Stimulated activated CD4-positive, alpha-beta T cell treated with anti-CD3 and anti-CD28 coated beads, Interleukin-12 subunit alpha, Interleukin-12 subunit beta, amount 100 ng/mL, for 4 hours (primary cell): ENCODE data around the gene ERN1.

Experiments used
- DNase-seq: peaks from one replicate; pipeline ENCODE4 v3.0.0-alpha.2; 2020

Gene ERN1

DNA sequence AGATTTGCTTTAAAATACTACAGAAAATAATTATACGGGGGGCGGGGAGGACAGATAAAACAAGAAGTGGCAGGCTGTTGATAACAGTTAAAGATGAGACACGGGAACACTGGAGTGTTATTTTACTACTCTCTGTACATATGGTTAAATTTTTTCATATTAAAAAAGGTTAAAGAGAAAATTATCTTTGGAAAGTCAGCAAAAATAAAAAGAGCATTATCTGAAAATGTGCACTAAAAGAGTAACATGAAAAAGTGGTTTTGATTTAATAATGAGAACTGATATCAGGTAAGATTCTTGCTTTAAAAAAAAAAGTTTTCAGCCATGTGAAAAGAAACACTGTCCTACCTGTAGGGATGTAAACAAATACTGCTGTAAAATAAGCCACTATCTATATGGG lies 46.9 kb downstream of the ERN1 start:
- no peak for DNase-seq

DNA sequence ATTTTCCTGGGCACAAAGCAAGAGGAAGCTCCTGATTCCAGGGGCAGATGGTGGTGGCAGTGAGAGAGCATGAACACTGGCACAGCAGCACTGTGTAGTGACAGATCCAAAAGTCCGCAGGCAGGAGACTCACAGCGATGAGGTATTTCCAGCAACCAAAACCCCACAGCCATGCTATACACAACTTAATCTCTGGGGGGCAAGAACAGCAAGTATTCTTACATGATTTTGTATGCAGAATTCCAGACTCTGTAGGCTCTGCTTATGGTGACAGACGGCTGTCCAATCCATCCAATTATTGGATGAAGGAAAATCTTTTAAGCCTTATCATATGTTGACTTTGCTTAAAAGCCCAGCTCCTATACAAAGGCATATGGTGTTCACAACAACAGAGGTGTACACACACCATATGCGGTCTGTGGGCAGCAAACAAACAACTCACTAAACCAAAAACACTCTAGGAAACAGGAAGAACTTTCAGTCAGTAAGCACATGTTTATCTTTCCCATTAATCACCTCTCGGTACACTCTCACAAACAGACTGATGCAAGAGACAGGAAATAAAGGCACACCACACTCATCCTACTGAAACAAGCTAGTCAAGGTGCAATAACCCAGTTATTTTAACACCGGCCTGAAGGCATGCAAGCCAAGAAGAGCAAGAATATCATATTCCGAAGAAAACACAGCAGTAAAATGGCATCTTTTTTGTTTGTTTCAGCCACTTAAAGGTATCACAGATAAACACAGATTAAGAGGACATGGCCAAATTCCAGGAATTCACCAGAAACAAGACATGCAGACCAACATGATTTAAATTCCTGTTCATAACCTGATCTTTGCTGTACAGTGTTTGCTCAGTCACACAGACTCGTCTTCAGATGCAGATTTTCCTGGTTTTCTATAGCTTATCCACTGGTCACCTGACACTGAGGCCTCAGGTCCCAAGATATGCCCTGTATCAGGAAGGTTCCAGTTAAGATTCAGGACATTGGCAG lies 47.8 kb downstream of the ERN1 start:
- no peak for DNase-seq

DNA sequence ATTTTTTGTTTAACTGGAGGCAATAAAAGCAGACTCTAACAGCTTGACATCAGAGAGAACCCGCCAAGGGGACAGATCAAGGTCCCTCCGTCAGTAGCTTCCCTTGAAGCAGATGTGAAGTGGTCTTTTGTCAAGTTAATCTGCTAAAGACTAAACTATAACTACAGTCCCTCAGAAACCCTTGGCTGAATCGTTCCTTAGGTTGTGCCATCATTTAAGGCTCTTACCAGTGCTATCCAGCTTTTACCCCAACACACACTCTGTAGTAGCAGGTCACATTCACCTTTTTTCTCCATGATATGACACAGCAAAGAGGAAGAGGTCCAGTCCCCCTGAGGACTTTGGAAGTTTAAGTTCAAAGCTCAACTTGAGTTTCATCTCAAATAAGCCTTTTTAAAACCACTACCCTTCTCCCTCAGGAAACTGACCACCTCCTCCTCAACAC lies 49.7 kb downstream of the ERN1 start:
- DNase-seq = no peak

DNA sequence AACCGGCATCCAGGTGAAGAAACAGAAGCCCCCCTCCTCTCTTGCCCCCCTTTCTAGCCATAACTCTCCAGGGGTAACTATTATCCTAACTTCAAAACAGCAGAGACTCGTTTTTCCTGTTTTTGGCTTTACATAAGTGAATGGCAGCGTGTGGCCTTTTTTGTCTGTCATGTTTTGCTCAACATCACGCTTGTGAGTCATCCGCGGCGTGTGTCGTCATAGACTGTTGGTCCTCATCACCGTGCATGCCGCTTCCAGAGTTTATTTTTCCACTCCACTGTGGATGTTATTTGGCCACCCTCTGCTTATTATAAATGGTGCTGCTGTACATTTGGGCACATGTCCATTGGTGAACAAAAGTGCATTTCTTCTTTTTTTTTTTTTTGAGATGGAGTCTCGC lies 52.6 kb downstream of the ERN1 start:
- DNase-seq = no peak

DNA sequence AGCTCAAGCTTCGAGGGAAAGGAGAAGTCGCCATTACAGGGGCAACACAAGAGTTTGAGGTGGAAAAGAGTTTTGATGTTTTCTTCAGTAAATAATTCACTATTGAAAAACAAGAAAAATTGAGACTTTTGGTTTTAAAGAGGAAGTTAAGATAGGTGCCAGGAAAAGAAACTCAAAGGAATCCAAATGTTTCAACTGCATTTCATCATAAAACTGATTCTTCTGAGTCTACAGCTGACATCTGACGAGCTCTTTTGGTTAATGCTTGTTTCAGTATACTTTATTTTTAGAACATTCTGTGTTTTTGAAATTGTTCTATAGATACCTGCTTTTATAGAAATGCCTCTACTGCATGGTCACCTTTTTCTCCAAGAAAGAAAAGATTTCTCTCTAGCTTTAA lies 54.0 kb downstream of the ERN1 start:
- no peak for DNase-seq

DNA sequence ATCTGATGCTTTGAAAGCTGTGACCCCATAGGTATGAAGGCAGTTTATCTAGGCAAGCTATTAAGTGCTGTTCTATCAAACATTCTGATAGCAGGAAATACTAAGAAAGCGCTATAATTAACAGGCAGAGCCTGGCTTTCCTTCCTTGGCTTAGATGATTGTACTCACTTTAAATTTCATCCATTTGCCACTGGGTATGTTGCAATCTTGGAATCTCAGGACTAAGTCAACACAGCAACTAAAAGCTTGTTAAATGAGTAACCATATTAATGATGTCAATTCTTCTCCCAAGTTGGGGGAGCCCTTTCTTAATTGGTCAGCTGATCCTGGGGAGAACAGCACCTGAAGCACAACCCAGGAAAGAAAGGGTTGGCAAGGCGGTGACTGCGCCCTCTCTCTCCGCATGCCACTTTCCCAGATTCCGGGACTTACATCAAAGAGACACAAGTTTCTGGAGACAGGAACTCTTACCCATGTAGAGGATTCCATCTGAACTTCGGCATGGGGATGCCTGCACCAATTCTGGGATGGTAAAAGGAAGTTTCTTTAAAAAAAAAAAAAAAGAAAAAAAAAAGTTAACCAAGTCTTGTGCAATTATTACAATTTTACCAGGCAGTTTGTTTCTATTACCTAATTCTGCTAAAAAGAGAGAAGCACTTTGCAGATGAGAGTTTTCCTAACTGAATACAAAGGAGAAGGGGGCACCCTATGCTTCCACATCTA lies 55.1 kb downstream of the ERN1 start:
- DNase-seq = no peak

DNA sequence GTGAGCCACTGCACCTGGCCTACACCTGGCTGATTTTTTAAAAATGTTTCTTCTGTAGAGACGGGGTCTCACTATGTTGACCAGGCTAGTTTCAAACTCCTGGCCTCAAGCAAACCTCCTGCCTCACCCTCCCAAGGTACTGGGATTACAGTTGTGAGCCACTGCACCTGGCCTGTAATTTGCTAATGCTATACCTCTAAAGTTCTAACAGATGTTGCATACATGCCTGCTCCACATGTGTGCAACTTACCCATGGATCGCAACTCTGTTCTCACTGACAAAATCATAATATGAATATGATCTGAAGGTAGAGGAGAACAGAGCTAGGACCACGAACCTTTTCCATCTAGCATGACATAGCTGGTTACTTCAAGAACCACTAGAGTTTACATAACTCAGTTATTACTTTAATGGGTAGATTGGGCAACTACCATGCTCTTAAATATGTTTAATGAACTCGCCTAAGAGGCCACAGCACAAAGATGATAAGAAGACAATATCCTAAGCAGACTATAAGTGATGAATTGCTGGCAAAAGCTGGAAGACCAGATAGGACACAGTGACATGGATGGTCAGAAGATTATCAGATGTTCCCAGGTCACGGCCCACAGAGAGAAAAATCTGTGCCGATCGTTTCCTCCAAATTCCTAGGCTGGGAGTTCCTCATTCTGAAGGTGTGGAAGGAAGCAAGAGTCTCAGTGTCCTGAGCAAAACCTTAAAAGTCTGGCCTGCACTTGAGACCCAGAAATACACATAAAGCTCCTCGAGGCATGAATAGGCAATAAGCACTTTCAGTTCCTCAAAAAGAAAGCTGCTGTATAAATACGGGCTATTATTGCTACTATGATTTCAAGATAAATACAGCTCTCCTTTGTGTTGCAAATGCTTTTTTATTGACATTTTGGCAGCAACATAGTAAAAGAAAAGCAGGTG lies 55.9 kb downstream of the ERN1 start:
- DNase-seq = no peak

DNA sequence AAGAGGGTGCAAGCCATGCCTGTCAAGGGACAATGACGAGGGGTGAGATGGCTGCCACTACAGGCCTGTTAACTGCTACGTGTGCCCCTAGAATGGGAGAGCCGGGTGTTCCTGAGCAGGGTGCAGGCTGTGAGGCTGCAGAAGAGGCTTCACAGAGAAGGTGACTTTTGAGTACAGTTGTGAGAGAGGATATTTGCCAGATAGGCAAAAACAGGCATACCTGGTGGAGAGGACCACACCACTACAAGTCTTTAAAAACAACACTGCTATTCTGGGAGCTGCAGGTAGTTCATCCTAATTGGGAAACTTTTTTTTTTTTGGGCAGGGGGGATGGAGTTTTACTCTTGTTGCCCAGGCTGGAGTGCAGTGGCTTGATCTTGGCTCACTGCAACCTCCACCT lies 58.8 kb downstream of the ERN1 start:
- no peak for DNase-seq

DNA sequence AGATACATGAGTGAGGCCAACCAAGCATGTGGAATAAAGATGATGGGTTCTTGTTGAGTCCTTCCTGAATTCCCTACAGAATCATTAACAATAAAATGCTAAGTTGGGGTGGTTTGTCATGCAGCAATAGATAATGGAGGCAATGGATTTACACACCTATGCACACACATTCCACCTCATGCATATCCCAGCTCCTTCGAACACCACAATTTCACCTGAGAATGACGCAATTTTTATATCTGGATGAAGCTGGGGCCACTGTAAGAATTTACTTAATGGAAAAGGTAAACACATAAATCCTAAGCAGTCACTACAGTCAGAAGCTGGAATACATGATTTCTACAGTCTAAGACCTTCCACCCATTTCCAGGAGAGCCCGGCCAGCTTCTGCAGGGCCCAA lies 59.7 kb downstream of the ERN1 start:
- no peak for DNase-seq

DNA sequence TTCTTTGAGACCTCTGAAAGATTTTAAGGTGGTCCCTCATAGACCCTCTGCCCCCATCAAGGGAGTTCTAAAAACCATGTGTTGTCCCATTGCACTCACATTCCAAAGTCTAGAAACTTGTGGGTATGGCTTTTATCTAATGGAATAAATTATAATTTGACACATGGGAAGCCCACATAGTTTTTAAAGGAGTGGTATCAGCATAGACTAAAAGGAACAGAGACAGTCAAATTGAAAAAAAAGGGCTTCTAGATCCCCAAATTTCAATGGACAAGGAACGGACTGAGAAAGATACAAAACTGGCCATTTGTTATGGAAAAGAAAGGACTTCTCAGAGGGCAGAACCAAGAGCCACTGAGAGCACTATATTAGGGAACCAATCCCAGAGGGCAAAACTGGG lies 60.8 kb downstream of the ERN1 start:
- DNase-seq = no peak

DNA sequence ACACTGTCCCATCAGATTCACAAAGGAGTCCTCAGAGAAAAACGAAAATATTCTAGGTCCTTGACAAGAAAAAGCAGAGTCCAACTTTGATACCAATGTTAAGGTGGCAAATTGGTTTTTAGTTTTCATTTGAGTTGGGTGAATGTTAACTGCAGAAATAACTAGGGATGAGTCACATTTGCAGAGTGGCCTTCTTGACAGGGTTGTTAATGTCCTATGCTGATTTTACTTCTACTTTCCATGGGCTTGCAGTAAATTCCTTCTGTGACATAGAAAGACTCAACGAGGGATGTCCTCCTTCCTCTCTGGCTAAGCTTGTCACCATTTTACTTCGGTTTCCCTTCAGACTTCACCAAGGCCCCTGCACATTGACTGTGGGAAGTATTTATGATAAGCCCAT lies 62.3 kb downstream of the ERN1 start:
- DNase-seq = no peak

DNA sequence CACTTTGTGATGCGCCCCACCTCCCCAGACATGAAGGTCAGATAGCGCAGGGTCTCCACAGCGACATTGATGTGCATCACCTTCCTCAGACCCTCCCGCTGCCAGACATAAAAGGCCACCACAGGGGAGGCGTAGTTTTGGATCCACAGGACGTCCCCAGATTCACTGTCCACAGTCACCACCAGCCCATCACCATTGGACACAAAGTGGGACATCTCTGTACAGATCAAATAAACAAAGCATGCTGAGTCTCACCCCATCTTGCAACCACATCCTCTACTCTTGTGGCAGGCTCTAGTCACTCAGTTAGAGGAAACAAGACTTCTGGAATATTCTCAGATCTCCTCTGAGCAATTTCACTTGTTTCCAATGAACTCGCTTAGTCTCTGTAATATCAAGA lies 63.2 kb downstream of the ERN1 start:
- no peak for DNase-seq

DNA sequence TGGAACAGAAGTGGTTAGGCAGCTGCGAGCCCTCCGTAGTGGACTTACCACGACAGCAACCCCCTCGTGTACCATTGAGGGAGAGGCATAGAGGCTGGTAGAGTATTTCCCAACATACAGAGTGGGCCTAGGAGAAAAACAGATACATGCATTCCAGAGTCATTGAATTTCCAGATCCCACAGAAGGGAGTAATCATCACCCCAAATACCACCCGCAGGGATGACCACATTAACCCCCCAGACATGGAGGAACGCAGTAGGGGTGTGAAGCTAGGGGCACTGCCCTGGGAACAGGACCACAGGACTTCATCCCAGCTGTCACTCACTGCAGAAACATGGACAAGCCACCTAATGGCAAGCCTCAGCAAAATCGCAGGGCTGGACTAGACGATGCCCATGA lies 64.8 kb downstream of the ERN1 start:
- DNase-seq = no peak

DNA sequence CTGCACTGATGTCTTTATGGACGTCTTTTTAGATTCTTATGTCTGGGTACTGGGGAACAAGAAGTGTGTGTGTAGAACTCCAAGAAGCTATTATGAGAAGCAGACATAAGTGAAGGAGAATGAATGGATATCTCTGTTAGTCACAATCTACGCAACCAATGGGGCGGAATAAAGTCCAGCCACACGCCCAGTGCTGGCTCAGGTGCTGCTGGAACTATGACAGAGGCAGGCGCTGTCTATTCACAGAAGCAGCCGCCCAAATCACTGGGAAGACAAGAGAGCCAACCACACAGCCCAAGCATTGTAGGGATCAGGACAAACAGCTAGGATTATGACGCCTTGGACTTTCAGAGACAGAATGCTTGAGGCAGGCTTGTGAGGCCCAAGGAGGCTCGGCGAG lies 65.6 kb downstream of the ERN1 start:
- no peak for DNase-seq

DNA sequence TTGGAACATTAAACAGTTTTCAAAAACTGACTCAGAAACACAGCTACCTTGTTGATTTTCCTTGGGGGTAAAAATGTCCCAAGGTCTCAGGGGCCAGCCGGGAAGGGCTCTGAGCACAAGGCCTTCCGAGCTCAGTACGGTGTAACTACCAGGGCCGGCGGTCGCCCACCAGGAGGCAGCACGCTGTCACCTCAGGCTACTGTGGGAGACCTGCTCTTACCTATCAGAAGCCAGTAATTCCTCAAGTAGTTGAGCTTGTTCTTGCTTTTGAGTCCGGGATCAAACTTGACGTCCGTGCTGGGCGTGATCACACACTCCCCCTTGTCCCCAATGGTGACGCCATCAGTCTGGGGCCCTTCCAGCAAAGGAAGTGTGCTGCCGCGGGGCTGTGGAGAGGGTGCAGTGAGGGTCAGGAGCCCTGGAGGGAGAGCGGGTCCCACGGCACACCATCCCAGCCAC lies 66.1 kb downstream of the ERN1 start:
- DNase-seq = peak; percentile 49

DNA sequence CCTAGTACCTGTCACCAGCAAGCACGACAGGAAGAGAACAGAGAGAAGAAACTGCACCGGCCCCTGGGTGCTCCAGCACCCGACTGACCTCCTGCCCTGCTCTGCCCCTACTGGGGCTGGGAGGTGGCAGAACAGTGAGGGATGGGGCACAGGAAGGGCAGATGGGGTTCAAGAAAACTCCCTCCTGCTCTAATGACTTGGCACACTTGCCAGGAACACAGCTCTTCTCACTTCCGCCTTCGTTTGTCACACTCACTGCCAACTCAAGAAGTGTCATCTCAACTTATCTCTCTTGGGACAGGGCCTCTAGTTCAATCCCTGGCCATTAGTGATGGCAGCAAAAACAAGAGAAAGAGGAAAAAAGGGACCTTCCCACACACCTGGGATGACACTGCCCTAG lies 66.9 kb downstream of the ERN1 start:
- no peak for DNase-seq

DNA sequence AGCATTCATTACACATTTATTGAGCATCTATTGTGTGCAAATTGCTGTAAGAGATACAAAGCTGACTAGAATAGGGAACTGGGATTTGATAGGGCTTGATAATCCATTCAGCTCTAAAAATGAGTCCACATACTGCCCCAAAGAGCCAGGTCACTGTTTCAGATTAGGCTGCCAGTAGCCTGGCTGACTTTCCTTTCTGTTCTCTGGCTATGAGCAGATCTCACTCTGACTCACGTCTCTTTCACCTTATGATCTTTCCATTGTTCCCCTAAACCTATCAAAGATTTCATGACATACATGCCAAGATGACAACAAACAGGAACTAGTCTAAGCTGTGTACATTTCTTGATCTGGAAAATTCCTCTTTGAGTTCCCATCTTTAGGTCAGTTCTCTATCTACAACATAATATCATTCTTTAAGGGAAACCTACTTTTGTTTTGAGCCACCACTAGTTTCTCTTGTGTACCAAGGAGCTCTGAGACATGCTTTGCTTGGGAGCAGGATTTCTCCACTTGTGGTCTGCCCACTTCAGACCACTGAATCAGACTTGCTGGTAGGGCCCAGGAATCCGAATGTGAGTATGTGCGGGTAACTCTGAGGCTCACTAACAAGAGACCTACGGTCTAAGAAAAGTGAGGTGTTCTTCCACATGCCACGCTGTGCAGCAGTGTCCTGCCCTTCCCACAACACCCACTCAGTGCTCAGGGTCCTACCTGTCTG lies 68.6 kb downstream of the ERN1 start:
- DNase-seq = no peak

DNA sequence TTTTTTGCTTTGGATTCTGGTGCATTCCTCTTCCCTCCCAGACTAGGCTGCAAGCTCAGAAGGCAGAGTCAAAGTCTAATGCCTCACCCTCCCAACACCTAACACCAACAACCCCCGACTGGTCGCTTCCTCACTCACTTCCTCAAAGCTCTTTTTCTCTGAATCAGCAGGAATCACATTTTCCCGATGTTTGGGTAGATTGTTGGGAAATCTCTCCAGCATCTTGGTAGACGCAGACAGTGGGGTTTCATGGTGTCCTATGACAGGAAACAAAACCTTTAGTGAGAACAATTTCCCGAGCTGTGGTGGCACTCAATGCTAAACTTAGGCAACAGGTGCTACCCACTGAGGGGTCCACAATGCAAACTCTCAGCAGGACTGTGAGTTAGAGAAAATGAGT lies 69.6 kb downstream of the ERN1 start:
- no peak for DNase-seq

DNA sequence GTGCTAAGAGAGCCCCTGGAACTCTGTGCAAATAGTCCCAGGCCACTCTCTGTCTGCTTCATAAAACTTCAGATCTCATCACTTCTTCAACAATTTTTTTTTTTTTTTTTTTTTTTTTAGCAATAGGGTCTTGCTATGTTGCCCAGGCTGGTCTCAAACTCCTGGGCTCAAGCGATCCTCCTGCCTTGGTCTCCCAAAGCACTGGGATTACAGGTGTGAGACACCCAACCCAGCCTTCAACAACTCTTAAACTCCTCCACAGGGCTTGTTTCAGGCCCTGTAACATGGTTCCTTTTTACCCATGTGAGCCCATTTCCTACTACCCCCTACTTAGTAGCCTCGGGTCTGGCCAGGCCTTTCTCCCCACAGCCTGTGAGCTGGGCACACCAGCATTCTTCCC lies 70.2 kb downstream of the ERN1 start:
- no peak for DNase-seq

DNA sequence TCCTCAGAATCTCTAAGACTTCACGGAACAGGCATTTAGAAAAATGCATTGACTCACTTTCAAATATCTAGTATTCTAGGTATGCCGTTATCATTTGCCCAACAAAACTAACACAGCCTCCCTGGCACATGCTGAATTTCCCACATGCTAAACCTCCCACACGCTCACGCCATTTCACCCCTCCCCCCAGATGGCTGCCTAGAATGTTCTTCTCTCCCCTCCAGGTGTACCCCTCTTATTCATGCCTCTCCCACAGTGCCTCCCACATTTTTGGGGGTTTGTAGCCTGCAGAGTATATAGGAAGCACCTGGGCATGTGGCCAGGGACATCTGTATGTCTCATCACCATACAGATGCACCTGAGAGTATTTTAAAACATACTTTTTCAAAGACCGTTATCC lies 71.3 kb downstream of the ERN1 start:
- no peak for DNase-seq

DNA sequence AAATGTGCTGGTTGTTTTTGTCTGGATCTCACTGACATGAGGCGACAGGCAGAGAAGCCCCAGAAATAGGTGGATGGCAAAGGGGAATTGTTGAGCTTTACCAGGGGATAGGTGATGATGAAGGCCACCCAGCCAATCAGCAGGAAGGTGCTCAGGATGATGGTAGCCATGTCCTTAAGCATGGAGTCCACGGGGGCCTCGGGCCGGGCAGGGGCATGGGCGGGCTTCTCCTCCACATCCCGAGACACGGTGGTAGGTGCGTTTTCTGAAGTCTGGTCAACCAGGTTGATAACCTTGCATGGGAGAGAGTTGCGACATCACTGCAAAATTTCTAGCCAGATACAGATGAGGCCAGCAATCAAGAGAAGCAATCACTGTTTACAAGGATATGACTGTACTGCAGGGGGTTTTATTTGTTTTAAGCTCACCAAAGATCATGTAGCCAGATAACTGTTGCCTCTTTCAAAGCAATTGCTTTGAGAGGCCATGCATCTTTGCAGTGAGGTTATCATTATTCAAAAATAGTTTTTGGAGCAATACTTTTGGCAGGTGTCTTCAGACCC lies 72.2 kb downstream of the ERN1 start:
- no peak for DNase-seq
